ENCODE data around the gene DDX1. TPM values are rescaled to one million over a fixed set of nuclear protein-coding genes. Genes with fewer than 3 reads are reported as not detected.

The DDX1 gene
- total and polyA plus RNA-seq, 2 donors (not counting 3 experiments of a cell fraction or from before 2014, with no cell fraction given) = 41.2 to 117 TPM

DNA sequence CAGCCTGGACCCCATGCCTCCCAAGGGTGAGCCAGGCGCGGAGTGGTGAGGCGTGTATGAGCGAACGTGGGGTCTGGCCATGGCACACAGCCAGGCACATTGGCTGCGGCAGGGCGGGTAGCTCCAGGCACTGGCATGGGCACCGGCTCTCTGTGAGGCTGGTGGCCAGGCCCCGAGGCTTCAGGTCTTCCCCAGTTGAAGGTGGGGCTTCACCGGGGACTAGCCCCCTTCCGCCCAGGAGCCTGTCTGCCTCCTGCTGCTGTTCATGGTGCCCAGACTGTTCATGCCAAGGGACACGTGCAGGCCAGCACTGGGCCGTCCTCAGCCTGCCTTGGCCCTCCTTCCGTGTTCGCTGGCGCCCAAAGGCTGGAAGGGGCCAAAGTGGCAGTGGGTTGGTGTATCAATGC, 26.8 kb downstream of the DDX1 start:
- no peak overlapping the region for H2AFZ ChIP-seq (ENCODE audit: low read depth, low read length)
- no peak for DNase-seq (ENCODE audit: low read depth, low spot score)
- FAIRE-seq = no peak
- dilution Hi-C loops (cut with MboI; ENCODE audit: extremely low pct_ligation_motif_present, low sequenced_read_pairs) (no loop called here), intact Hi-C loops (cut with micrococcal nuclease) (no loop called here)
- TF ChIP-seq, protein P1, sequence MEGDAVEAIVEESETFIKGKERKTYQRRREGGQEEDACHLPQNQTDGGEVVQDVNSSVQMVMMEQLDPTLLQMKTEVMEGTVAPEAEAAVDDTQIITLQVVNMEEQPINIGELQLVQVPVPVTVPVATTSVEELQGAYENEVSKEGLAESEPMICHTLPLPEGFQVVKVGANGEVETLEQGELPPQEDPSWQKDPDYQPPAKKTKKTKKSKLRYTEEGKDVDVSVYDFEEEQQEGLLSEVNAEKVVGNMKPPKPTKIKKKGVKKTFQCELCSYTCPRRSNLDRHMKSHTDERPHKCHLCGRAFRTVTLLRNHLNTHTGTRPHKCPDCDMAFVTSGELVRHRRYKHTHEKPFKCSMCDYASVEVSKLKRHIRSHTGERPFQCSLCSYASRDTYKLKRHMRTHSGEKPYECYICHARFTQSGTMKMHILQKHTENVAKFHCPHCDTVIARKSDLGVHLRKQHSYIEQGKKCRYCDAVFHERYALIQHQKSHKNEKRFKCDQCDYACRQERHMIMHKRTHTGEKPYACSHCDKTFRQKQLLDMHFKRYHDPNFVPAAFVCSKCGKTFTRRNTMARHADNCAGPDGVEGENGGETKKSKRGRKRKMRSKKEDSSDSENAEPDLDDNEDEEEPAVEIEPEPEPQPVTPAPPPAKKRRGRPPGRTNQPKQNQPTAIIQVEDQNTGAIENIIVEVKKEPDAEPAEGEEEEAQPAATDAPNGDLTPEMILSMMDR (IDR thresholded peaks at IDR 0.05; ENCODE audit: extremely low read depth in 1 of 2, insufficient read depth in 1 of 2, low read depth in 1 of 2, low read length in 2 of 2) = no peak
- TF ChIP-seq MYC (IDR thresholded peaks at IDR 0.05; ENCODE audit: low read depth, low read length) = no peak
- TF ChIP-seq EZH2 (IDR thresholded peaks at IDR 0.05; ENCODE audit: borderline replicate concordance, low read depth, low read length, severe bottlenecking) = no peak
- no peak for TF ChIP-seq GATA2 (IDR thresholded peaks at IDR 0.05; ENCODE audit: insufficient read depth, insufficient read length, low read depth, low read length)
- TF ChIP-seq FOS (IDR thresholded peaks at IDR 0.05; ENCODE audit: borderline replicate concordance, insufficient read depth, low read length) = no peak
- TF ChIP-seq POLR2AphosphoS5 (IDR thresholded peaks at IDR 0.05; ENCODE audit: insufficient read depth, low read depth, low read length) = no peak
- no peak for TF ChIP-seq POLR2A (IDR thresholded peaks at IDR 0.05; ENCODE audit: low read depth, low read length)
- no peak for TF ChIP-seq JUN (IDR thresholded peaks at IDR 0.05; ENCODE audit: borderline replicate concordance, insufficient read depth, insufficient read length, low read depth)
- TF ChIP-seq, protein P2, sequence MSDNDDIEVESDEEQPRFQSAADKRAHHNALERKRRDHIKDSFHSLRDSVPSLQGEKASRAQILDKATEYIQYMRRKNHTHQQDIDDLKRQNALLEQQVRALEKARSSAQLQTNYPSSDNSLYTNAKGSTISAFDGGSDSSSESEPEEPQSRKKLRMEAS (IDR thresholded peaks at IDR 0.05; ENCODE audit: insufficient read depth, insufficient read length) = no peak
- no TSS peak for BruUV-seq (replicated peaks)
- H3K9me3 ChIP-seq (replicated peaks; ENCODE audit: control insufficient read depth, insufficient read depth, low read length) = no peaks in the 10 kb centered on the region
- H4K20me1 ChIP-seq (replicated peaks; ENCODE audit: control insufficient read depth, extremely low read depth, insufficient read depth, low read length) = no peaks in the 10 kb centered on the region
- CTCF ChIA-PET = no interaction called here
- H3K9ac ChIP-seq (replicated peaks; ENCODE audit: extremely low read depth, insufficient read depth, low read length) = no peak overlapping the region
- POLR2A ChIA-PET = no interaction called here
- H3K4me3 ChIP-seq (replicated peaks in 1 of 3; ENCODE audit: insufficient read depth in 1 of 3, low read depth in 1 of 3, low read length in 3 of 3) = no peak overlapping the region
- no peak overlapping the region for H3K4me2 ChIP-seq (ENCODE audit: insufficient read depth, low read length)
- H3K79me2 ChIP-seq (ENCODE audit: control insufficient read depth, insufficient read depth, low read length) = no peaks in the 10 kb centered on the region
- H3K27me3 ChIP-seq (ENCODE audit: control insufficient read depth in 2 of 2, insufficient read depth in 2 of 2, low read length in 2 of 2) = no peaks in the 10 kb centered on the region
- peaks cover 12 to 20% of the 10 kb centered on the region in 2 experiments for H3K36me3 ChIP-seq (ENCODE audit: control insufficient read depth in 2 of 2, extremely low read depth in 1 of 2, insufficient read depth in 2 of 2, low read length in 2 of 2)
- no peak overlapping the region for H3K27ac ChIP-seq (ENCODE audit: insufficient read depth, low read depth, low read length)
- H3K4me1 ChIP-seq (ENCODE audit: control insufficient read depth, extremely low read depth, insufficient read depth, low read length) = peaks cover 7% of the 10 kb centered on the region
- no peaks in the 10 kb centered on the region for H3K9me1 ChIP-seq (replicated peaks; ENCODE audit: control insufficient read depth, extremely low read depth, insufficient read depth, low read length)

All from endothelial cell of umbilical vein (primary cell).